Measurements from ENCODE around the gene LRRC4C.

LRRC4C gene

GRCh38 chr11:41394521-41395195 is 64.8 kb downstream of the LRRC4C start:
- Mint-ChIP-seq H3K9me3 (peaks cover 7 to 29% of the 10 kb centered on the region in 2 donors), H3K4me1 (no peaks in the 10 kb centered on the region), H3K4me3 (no peak overlapping the region), H3K27me3 (no peaks in the 10 kb centered on the region), H3K27ac (no peak overlapping the region)
- ATAC-seq (no peak), DNase-seq (no peak)

GRCh38 chr11:41392596-41392995 is 66.9 kb downstream of the LRRC4C start:
- peaks cover 7 to 28% of the 10 kb centered on the region in 2 donors for H3K9me3 Mint-ChIP-seq
- H3K4me3 Mint-ChIP-seq: no peak overlapping the region
- H3K4me1 Mint-ChIP-seq: no peaks in the 10 kb centered on the region
- H3K27me3 Mint-ChIP-seq: no peaks in the 10 kb centered on the region
- H3K27ac Mint-ChIP-seq: no peak overlapping the region
- no peak for ATAC-seq
- no peak for DNase-seq

DNA sequence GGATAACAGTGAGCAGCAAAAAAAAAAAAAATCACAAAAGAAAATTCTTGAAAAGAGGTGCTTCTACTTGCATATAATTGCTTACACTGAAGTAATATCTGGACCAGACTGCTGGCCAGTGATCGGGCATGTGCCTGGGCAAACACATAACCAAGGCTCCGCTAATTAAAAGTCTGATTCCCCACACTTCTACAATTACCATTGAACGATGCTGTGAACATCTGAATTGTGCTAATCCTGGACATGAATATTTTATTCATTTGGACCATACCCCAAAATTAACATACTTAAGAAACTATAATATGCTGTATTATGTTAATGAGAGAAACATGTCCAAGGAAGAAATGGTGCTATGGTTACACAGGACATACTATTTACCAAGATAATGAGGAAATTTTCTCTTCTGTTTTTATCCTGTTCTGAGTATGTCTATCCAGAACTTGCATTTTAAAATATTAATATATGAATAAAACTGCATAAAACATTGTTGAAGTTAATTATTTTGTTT is 69.8 kb downstream of the LRRC4C start:
- ATAC-seq (no peak), DNase-seq (no peak)
- no peaks in the 10 kb centered on the region for H3K4me1 Mint-ChIP-seq
- peaks cover 7 to 21% of the 10 kb centered on the region in 2 donors for H3K9me3 Mint-ChIP-seq
- H3K27me3 Mint-ChIP-seq: no peaks in the 10 kb centered on the region
- H3K27ac Mint-ChIP-seq: no peak overlapping the region
- no peak overlapping the region for H3K4me3 Mint-ChIP-seq

GRCh38 chr11:41384329-41384728 is 75.1 kb downstream of the LRRC4C start:
- peaks cover 0 to 3% of the 10 kb centered on the region in 2 donors for H3K9me3 Mint-ChIP-seq
- H3K27me3 Mint-ChIP-seq: no peaks in the 10 kb centered on the region
- no peaks in the 10 kb centered on the region for H3K4me1 Mint-ChIP-seq
- no peak overlapping the region for H3K4me3 Mint-ChIP-seq
- no peak for DNase-seq
- H3K27ac Mint-ChIP-seq: no peak overlapping the region
- ATAC-seq: no peak

- Mint-ChIP-seq H3K27ac (no peak overlapping the region), H3K4me1 (no peaks in the 10 kb centered on the region), H3K9me3 (no peaks in the 10 kb centered on the region), H3K27me3 (no peaks in the 10 kb centered on the region), H3K4me3 (no peak overlapping the region)
- ATAC-seq (no peak), DNase-seq (no peak)
These were observed 75.7 kb downstream of the LRRC4C start for GRCh38 chr11:41383768-41384167.

- Mint-ChIP-seq H3K27me3 (no peaks in the 10 kb centered on the region), H3K27ac (no peak overlapping the region), H3K9me3 (no peaks in the 10 kb centered on the region), H3K4me1 (no peaks in the 10 kb centered on the region), H3K4me3 (no peak overlapping the region)
- no peak for ATAC-seq
- DNase-seq: no peak
These were observed 76.5 kb downstream of the LRRC4C start for GRCh38 chr11:41382927-41383326.

- ATAC-seq (no peak), DNase-seq (no peak)
- no peaks in the 10 kb centered on the region for H3K4me1 Mint-ChIP-seq
- no peak overlapping the region for H3K27ac Mint-ChIP-seq
- peaks cover 0 to 5% of the 10 kb centered on the region in 2 donors for H3K9me3 Mint-ChIP-seq
- no peaks in the 10 kb centered on the region for H3K27me3 Mint-ChIP-seq
- H3K4me3 Mint-ChIP-seq: no peak overlapping the region
These were observed 80.4 kb downstream of the LRRC4C start for GRCh38 chr11:41379084-41379483.

DNA sequence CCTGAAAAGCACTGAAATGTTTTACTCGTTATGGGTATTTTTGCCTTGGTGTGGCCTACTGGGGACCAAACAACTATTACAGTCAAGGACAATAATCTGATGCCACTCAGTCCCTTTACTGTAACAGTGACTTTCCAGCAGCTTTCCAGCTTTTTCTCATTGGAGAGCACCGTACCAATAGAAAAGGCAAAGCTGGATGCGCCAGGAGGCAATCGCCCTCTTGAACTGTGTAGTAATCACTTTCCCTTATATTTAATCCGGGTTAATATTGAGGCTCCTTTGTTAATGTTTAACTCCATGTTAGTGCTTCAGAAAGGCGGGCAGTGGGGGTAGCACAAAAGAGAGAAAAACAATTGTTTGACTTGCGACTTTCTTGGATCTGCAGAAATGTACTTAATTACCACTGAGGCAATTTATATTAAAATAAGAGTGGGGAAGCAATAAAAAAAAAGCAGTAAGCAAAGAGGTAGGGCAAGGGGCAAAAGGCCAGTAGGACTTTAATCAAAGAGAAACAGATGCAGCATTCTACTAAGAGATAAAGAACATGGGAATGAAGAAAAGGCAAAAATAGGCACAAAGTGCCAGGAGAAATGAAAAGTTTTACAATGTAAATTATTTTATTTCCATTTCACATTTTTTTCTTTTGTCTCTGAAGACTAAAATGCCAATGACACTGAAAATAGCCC is 81.6 kb downstream of the LRRC4C start:
- Mint-ChIP-seq H3K4me3 (no peak overlapping the region), H3K27ac (no peak overlapping the region), H3K27me3 (no peaks in the 10 kb centered on the region), H3K9me3 (peaks cover 0 to 5% of the 10 kb centered on the region in 2 donors), H3K4me1 (no peaks in the 10 kb centered on the region)
- no peak for ATAC-seq
- no peak for DNase-seq

DNA sequence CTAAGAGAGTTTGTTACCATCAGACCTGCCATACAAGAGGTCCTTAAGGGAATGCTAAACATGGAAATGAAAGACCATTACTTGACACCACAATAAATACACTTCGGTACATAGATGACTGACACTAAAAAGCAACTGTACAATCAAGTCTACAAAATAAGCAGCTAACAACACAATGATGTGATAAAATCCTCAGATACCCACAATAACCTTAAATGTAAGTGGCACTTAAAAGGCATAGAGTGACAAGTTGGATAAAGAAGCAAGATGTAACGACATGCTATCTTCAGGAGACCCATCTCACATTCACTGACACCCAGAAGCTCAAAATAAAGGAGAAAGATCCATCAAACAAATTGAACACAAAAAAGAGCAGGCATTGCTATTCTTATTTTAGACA is 107.6 kb downstream of the LRRC4C start:
- DNase-seq (no peak), ATAC-seq (no peak)
- H3K9me3 Mint-ChIP-seq: peaks cover 0 to 23% of the 10 kb centered on the region in 2 donors
- no peaks in the 10 kb centered on the region for H3K4me1 Mint-ChIP-seq
- no peaks in the 10 kb centered on the region for H3K27me3 Mint-ChIP-seq
- H3K4me3 Mint-ChIP-seq: no peak overlapping the region
- no peak overlapping the region for H3K27ac Mint-ChIP-seq

GRCh38 chr11:41346042-41346441 is 113.4 kb downstream of the LRRC4C start:
- no peak for DNase-seq
- H3K9me3 Mint-ChIP-seq: peaks cover 6 to 7% of the 10 kb centered on the region in 2 donors
- no peak overlapping the region for H3K4me3 Mint-ChIP-seq
- H3K27me3 Mint-ChIP-seq: no peaks in the 10 kb centered on the region
- H3K4me1 Mint-ChIP-seq: no peaks in the 10 kb centered on the region
- no peak for ATAC-seq
- no peak overlapping the region for H3K27ac Mint-ChIP-seq

DNA sequence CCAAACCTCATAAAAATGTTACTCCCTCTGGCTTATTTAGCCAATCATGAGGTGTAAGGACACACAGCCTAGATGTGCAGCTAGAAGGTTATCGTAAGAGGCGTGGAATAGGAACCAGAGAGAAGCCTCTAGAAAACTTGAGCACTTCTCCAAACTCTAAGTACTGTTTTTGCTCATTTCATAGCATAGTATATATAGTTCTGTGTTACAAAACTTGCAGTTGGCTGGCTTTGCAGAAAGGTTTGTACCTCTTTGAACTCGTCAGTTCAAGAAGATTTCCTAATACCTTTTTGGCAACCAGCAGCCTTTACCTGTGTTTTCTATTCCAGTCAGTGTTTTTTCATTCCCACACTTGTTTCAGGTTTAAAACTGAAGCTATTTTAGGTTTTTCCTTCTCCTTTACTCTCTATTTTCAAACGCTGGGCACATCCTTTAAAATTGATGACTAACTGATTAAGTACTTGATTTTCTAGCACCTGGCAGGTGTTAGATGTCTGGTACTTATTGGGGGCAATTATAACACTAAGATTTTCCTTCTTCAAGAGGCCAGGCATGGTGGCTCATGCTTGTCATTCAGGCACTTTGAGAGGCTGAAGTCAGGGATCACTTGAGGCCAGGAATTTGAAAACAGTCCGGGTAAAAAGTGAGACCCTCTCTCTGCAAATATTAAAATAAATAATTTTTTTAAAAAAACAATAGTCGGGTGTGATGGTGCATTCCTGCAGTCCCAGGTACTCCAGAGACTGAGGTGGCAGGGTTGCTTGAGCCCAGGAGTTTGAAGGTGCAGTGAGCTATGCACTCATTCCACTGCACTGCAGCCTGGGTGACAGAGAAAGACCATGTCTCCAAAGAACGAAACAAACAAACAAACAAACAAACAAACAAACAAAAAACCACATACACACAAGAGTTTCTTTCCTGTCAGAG is 125.2 kb downstream of the LRRC4C start:
- no peak overlapping the region for H3K4me3 Mint-ChIP-seq
- H3K4me1 Mint-ChIP-seq: no peaks in the 10 kb centered on the region
- peaks cover 10 to 23% of the 10 kb centered on the region in 2 donors for H3K9me3 Mint-ChIP-seq
- no peak for DNase-seq
- no peak for ATAC-seq
- no peaks in the 10 kb centered on the region for H3K27me3 Mint-ChIP-seq
- no peak overlapping the region for H3K27ac Mint-ChIP-seq

- Mint-ChIP-seq H3K27ac (no peak overlapping the region), H3K9me3 (peaks cover 15 to 28% of the 10 kb centered on the region in 2 donors), H3K4me1 (no peaks in the 10 kb centered on the region), H3K4me3 (no peak overlapping the region), H3K27me3 (no peaks in the 10 kb centered on the region)
- no peak for ATAC-seq
- no peak for DNase-seq
These were observed 126.1 kb downstream of the LRRC4C start for GRCh38 chr11:41333357-41333756.

DNA sequence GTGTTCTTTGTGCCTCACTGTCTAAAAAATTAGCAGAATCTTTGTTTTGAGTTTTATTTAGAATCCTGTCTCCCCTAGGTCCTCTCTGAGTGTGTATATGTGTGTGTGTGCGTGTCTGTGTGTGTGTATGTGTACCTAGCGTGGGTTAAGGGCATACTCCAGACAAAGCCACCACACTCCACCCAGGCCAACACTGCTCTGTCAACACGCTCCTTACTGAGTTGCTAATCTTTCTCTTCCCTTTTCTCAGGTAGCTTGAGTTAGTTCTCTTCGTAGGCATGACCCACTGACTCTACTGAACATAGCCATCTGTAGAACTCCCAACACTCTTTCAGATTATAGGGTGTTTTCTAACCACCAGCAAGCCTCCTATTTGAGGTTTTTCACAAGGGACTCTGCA is 131.1 kb downstream of the LRRC4C start:
- no peak for ATAC-seq
- Mint-ChIP-seq H3K4me1 (no peaks in the 10 kb centered on the region), H3K27me3 (no peaks in the 10 kb centered on the region), H3K4me3 (no peak overlapping the region), H3K27ac (no peak overlapping the region), H3K9me3 (peaks cover 17 to 31% of the 10 kb centered on the region in 2 donors)
- no peak for DNase-seq

DNA sequence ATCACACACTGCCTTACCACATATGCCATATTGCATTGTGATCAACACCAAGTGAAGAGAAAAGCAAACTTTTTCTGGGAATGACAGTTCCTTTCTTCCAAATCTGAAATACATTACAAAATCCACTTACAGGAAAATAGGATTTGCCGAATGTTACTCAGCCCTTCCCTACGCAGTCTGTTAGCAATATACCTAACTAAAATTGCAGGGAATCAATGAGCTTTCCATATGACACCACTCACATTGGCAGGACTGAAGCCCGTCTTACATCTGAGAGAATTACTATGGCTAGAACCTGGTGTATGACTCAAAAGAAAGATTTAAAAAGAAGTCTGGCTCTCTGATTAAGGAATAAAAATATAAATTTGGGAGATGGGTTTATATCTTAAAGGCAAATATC is 136.0 kb downstream of the LRRC4C start:
- Mint-ChIP-seq H3K4me3 (no peak overlapping the region), H3K4me1 (no peaks in the 10 kb centered on the region)
- ATAC-seq: no peak

GRCh38 chr11:41320653-41321052 is 138.8 kb downstream of the LRRC4C start:
- Mint-ChIP-seq H3K4me3 (no peak overlapping the region), H3K9me3 (peaks cover 0 to 14% of the 10 kb centered on the region in 2 donors)
- no peak for ATAC-seq

More for the DNA sequence above, 136.0 kb downstream of the LRRC4C start:
- H3K27me3 Mint-ChIP-seq: no peaks in the 10 kb centered on the region
- no peak overlapping the region for H3K27ac Mint-ChIP-seq
- DNase-seq: no peak
- peaks cover 3 to 23% of the 10 kb centered on the region in 2 donors for H3K9me3 Mint-ChIP-seq

More at GRCh38 chr11:41320653-41321052, 138.8 kb downstream of the LRRC4C start:
- no peak overlapping the region for H3K27ac Mint-ChIP-seq
- H3K27me3 Mint-ChIP-seq: no peaks in the 10 kb centered on the region
- no peak for DNase-seq
- H3K4me1 Mint-ChIP-seq: no peaks in the 10 kb centered on the region
